ENCODE data around the gene AGFG1.

The AGFG1 gene

DNA sequence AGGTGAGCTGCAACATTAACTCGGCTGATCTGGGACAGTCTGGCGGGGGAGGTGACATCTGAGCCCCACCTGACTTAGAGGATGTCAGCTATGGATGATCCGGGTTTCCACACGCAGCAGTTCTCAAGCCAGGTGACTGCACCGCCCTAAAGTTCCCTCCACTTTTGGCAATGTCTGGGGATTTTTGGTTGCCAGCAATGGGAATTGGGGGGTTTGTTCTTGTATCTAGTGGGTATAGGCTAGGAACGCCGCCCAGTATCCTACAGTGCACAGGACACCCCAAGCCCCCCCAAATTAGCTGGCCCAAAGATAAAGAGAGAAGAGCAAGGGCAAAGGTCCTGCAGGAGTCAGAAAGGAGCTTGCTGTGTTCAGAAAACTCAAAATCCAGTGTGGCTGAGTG lies 544 bp upstream of the AGFG1 start:
- DNase-seq (ENCODE audit: low spot score), result no peak
- Histone ChIP-seq H3K4me3 (peak overlapping the region; percentile 100), H3K27ac (no peak overlapping the region)
- no peak for TF ChIP-seq CTCF (IDR thresholded peaks at IDR 0.05)

DNA sequence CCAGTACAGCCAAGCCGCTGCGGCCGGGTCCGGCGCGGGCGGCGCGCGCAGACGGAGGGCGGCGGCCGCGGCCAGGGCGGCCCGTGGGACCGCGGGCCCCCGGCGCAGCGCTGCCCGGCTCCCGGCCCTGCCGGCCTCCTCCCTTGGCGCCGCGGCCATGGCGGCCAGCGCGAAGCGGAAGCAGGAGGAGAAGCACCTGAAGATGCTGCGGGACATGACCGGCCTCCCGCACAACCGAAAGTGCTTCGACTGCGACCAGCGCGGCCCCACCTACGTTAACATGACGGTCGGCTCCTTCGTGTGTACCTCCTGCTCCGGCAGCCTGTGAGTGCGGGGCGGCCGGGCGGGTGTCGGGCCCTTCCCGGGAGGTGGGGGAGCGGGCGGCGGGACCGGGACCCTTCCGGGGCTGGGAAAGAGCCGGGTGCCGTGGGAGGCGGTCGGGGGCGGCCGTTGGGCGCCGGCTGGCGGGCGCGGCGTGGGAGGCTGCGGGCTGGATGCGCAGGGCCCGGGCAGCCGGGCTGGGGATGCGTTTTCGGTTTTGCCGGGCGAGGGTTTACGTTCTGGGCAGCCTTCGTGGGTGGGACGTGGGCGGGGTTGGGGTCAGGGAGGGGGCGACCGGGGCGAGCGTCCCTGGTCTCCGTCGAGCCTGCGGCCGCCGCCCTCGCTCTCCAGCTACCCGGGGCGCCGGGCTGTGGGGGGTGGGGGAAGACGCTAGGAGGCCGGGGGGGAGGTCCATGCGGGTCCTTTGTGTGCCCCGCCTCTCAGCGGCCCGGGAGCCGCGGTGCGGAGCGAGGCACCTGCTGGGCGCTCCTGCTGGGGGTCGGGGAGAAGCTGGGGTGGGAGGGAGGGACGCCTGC lies 537 bp downstream of the AGFG1 start:
- Histone ChIP-seq H3K27ac (peak overlapping the region; percentile 91 to 99), H3K4me3 (peak overlapping the region; percentile 100)
- TF ChIP-seq CTCF (IDR thresholded peaks at IDR 0.05), result no peak
- no peak for DNase-seq (ENCODE audit: low spot score)

- peak overlapping the region; percentile 100 for H3K4me3 ChIP-seq
- no peak for DNase-seq (ENCODE audit: low spot score)
- no peak for TF ChIP-seq CTCF (IDR thresholded peaks at IDR 0.05)
- peak overlapping the region; percentile 91 to 99 for H3K27ac ChIP-seq
Observed at GRCh38 chr2:227473122-227473461, 1.1 kb downstream of the AGFG1 start.

DNA sequence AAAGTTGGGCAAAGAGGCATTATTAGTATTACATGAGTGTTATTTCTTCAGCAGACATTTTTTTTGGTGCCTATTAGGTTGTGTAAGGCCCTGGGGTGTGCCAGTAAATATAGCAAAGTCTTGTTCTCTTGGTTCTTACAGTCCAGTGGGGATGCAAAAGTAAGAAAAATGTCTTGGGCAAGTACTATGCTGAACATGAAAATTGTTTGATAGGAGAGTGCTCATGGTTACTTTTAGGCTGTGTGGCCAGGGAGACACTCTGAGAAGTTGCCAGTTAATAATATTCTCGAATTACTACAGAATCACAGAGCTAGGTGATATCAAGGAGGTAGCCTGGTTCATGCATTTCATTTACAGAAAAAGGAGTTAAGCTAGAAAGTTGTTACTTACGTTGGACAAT lies 1.9 kb downstream of the AGFG1 start:
- no peak for TF ChIP-seq CTCF (IDR thresholded peaks at IDR 0.05)
- no peak for DNase-seq (ENCODE audit: low spot score)
- H3K27ac ChIP-seq, result peak overlapping the region in 1 of 2 donors; percentile 4
- H3K4me3 ChIP-seq, result peak overlapping the region; percentile 100

- Histone ChIP-seq H3K4me3 (peak overlapping the region; percentile 100), H3K27ac (peak overlapping the region in 1 of 2 donors; percentile 4)
- TF ChIP-seq CTCF (IDR thresholded peaks at IDR 0.05), result no peak
- DNase-seq (ENCODE audit: low spot score), result no peak
Observed at GRCh38 chr2:227474410-227474809, 2.5 kb downstream of the AGFG1 start.

- Histone ChIP-seq H3K4me3 (no peak overlapping the region), H3K27ac (no peak overlapping the region)
- no peak for DNase-seq (ENCODE audit: low spot score)
- TF ChIP-seq CTCF (IDR thresholded peaks at IDR 0.05), result no peak
Observed at GRCh38 chr2:227477291-227477690, 5.3 kb downstream of the AGFG1 start.

GRCh38 chr2:227479865-227480475 lies 8.0 kb downstream of the AGFG1 start:
- DNase-seq (ENCODE audit: low spot score), result no peak
- no peak overlapping the region for H3K27ac ChIP-seq
- TF ChIP-seq CTCF (IDR thresholded peaks at IDR 0.05), result no peak
- no peak overlapping the region for H3K4me3 ChIP-seq

All from coronary artery (tissue), 2 donors.